ENCODE measurements around the gene RIC8A.

RIC8A gene

GRCh38 chr11:196786-197731, 10.4 kb upstream of the RIC8A start:
- Mint-ChIP-seq H3K36me3 (ENCODE audit: low read depth) (peaks cover 4% of the 10 kb centered on the region), H3K9me3 (no peaks in the 10 kb centered on the region), H3K27ac (no peak overlapping the region), H3K27me3 (ENCODE audit: low read depth) (no peaks in the 10 kb centered on the region), H3K4me1 (no peaks in the 10 kb centered on the region), H3K4me3 (no peak overlapping the region)
- no peak for TF ChIP-seq CTCF (IDR thresholded peaks at IDR 0.05; ENCODE audit: unreplicated experiment in 3 of 3)

- no peak overlapping the region for H3K27ac Mint-ChIP-seq
- TF ChIP-seq CTCF (IDR thresholded peaks at IDR 0.05; ENCODE audit: unreplicated experiment in 3 of 3) = no peak
- peaks cover 8% of the 10 kb centered on the region for H3K36me3 Mint-ChIP-seq (ENCODE audit: low read depth)
- no peak overlapping the region for H3K4me3 Mint-ChIP-seq
- H3K27me3 Mint-ChIP-seq (ENCODE audit: low read depth) = no peaks in the 10 kb centered on the region
- H3K4me1 Mint-ChIP-seq = no peaks in the 10 kb centered on the region
- no peaks in the 10 kb centered on the region for H3K9me3 Mint-ChIP-seq
Observed at GRCh38 chr11:197741-198235, 9.7 kb upstream of the RIC8A start.

- Mint-ChIP-seq H3K27ac (no peak overlapping the region), H3K4me1 (peaks cover 5% of the 10 kb centered on the region), H3K27me3 (ENCODE audit: low read depth) (no peaks in the 10 kb centered on the region), H3K9me3 (no peaks in the 10 kb centered on the region), H3K4me3 (no peak overlapping the region), H3K36me3 (ENCODE audit: low read depth) (peaks cover 14% of the 10 kb centered on the region)
- TF ChIP-seq CTCF (IDR thresholded peaks at IDR 0.05; ENCODE audit: unreplicated experiment in 3 of 3) = no peak
Observed at GRCh38 chr11:198236-198806, 9.2 kb upstream of the RIC8A start.

GRCh38 chr11:199004-199581, 8.4 kb upstream of the RIC8A start:
- Mint-ChIP-seq H3K27ac (no peak overlapping the region), H3K27me3 (ENCODE audit: low read depth) (no peaks in the 10 kb centered on the region), H3K36me3 (ENCODE audit: low read depth) (peaks cover 18% of the 10 kb centered on the region), H3K9me3 (no peaks in the 10 kb centered on the region), H3K4me1 (peaks cover 12% of the 10 kb centered on the region), H3K4me3 (no peak overlapping the region)
- TF ChIP-seq CTCF (IDR thresholded peaks at IDR 0.05; ENCODE audit: unreplicated experiment in 3 of 3) = no peak

GRCh38 chr11:199782-200181, 7.7 kb upstream of the RIC8A start:
- TF ChIP-seq CTCF (IDR thresholded peaks at IDR 0.05; ENCODE audit: unreplicated experiment in 3 of 3) = no peak
- no peak overlapping the region for H3K4me3 Mint-ChIP-seq
- H3K4me1 Mint-ChIP-seq = peaks cover 12% of the 10 kb centered on the region
- no peak overlapping the region for H3K27ac Mint-ChIP-seq
- H3K36me3 Mint-ChIP-seq (ENCODE audit: low read depth) = peaks cover 19% of the 10 kb centered on the region
- H3K27me3 Mint-ChIP-seq (ENCODE audit: low read depth) = no peaks in the 10 kb centered on the region
- no peaks in the 10 kb centered on the region for H3K9me3 Mint-ChIP-seq
